ENCODE results near the gene ZFYVE19. TPM values are rescaled to one million over a fixed set of nuclear protein-coding genes. Genes with fewer than 3 reads are reported as not detected.

ZFYVE19 gene
- total and polyA plus RNA-seq, 2 of the 13 experiments (the other 11 are each of a cell fraction or from before 2014, with no cell fraction given): 23.3 to 44.0 TPM

DNA sequence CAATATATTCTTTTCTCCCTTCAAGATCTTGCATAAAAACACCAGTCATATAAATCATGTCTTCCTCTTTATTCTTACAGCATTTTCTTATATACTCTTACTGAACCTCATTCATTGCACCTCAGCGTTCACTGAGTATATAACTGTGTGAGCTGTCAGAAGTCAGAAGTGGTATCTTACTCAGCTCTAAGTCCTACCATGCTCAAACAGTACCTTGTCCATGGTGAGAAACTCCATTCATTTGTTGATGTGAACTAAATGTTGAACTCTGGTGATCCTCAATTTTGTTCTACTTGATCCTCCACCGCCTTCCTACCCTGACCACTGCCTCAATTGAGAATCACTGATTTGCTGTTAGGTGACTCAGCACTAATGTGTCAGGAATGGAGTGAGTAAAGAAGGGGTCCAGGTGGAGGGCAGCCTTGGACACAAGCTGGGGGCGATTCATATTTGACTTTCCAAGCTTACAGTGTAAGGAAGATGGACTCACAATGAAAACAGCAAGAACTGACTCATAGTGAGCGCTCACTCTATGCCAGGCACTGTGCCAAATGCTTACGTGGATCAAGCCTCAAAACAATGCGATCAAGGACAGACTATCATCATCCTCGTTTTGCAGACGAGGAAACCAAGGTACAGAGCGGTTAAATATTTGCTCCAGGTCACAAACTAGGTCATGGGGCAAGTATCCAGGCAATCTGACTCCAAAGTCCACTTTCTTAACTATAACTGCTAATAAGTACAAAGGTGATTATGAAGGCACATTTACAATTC, 13.5 kb upstream of the ZFYVE19 start (continued):
- TF ChIP-seq, protein P1, sequence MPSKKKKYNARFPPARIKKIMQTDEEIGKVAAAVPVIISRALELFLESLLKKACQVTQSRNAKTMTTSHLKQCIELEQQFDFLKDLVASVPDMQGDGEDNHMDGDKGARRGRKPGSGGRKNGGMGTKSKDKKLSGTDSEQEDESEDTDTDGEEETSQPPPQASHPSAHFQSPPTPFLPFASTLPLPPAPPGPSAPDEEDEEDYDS (CRISPR knock-in tag; IDR thresholded peaks at IDR 0.05): no peak; the same call in none of the 2 replicates
- TF ChIP-seq FOXK2 (IDR thresholded peaks at IDR 0.05) (peak; percentile 29; the same call in 1 of the 2 replicates), MIER2 (CRISPR knock-in tag; IDR thresholded peaks at IDR 0.05) (peak; percentile 53; the same call in 1 of the 2 replicates), ZNF138 (CRISPR knock-in tag; IDR thresholded peaks at IDR 0.05; ENCODE audit: low read depth) (no peak), ZKSCAN8 (CRISPR knock-in tag; IDR thresholded peaks at IDR 0.05; ENCODE audit: borderline replicate concordance) (peak; percentile 50; the same call in 1 of the 2 replicates), AGO1 (IDR thresholded peaks at IDR 0.05; ENCODE audit: low read depth, low read length, poor library complexity, severe bottlenecking) (no peak), ZNF441 (CRISPR knock-in tag; IDR thresholded peaks at IDR 0.05; ENCODE audit: borderline replicate concordance) (peak; percentile 33; the same call in 1 of the 2 replicates), RFX5 (IDR thresholded peaks at IDR 0.05; ENCODE audit: low read depth, low read length) (peak; percentile 8; the same call in 1 of the 2 replicates), DMAP1 (CRISPR knock-in tag; IDR thresholded peaks at IDR 0.05) (0 out of 2 replicates have a peak, but pooled peaks have one; percentile 22), ATF7 (IDR thresholded peaks at IDR 0.05) (no peak), ATF7 (CRISPR knock-in tag; IDR thresholded peaks at IDR 0.05) (no peak), TCF7L2 (IDR thresholded peaks at IDR 0.05; ENCODE audit: low read depth, low read length) (no peak), ZC3H13 (CRISPR knock-in tag; IDR thresholded peaks at IDR 0.05) (0 out of 2 replicates have a peak, but pooled peaks have one; percentile 34), PLRG1 (conservative IDR thresholded peaks at IDR 0.05) (no peak), MAFF (IDR thresholded peaks at IDR 0.05; ENCODE audit: low read depth, low read length) (peak; percentile 71), CCAR2 (optimal IDR thresholded peaks at IDR 0.05; ENCODE audit: low read depth, low read length) (no peak), REPIN1 (CRISPR knock-in tag; IDR thresholded peaks at IDR 0.05; ENCODE audit: borderline replicate concordance, low read depth) (no peak), SAP130 (CRISPR knock-in tag; IDR thresholded peaks at IDR 0.05; ENCODE audit: low read depth) (peak; percentile 85)
- TF ChIP-seq, protein P2, sequence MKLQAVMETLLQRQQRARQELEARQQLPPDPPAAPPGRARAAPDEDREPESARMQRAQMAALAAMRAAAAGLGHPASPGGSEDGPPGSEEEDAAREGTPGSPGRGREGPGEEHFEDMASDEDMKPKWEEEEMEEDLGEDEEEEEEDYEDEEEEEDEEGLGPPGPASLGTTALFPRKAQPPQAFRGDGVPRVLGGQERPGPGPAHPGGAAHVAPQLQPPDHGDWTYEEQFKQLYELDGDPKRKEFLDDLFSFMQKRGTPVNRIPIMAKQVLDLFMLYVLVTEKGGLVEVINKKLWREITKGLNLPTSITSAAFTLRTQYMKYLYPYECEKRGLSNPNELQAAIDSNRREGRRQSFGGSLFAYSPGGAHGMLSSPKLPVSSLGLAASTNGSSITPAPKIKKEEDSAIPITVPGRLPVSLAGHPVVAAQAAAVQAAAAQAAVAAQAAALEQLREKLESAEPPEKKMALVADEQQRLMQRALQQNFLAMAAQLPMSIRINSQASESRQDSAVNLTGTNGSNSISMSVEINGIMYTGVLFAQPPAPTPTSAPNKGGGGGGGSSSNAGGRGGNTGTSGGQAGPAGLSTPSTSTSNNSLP (IDR thresholded peaks at IDR 0.05; ENCODE audit: low read depth, low read length): peak; percentile 90
- TF ChIP-seq, protein P3, sequence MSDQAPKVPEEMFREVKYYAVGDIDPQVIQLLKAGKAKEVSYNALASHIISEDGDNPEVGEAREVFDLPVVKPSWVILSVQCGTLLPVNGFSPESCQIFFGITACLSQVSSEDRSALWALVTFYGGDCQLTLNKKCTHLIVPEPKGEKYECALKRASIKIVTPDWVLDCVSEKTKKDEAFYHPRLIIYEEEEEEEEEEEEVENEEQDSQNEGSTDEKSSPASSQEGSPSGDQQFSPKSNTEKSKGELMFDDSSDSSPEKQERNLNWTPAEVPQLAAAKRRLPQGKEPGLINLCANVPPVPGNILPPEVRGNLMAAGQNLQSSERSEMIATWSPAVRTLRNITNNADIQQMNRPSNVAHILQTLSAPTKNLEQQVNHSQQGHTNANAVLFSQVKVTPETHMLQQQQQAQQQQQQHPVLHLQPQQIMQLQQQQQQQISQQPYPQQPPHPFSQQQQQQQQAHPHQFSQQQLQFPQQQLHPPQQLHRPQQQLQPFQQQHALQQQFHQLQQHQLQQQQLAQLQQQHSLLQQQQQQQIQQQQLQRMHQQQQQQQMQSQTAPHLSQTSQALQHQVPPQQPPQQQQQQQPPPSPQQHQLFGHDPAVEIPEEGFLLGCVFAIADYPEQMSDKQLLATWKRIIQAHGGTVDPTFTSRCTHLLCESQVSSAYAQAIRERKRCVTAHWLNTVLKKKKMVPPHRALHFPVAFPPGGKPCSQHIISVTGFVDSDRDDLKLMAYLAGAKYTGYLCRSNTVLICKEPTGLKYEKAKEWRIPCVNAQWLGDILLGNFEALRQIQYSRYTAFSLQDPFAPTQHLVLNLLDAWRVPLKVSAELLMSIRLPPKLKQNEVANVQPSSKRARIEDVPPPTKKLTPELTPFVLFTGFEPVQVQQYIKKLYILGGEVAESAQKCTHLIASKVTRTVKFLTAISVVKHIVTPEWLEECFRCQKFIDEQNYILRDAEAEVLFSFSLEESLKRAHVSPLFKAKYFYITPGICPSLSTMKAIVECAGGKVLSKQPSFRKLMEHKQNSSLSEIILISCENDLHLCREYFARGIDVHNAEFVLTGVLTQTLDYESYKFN (CRISPR knock-in tag; conservative IDR thresholded peaks at IDR 0.05): peak; percentile 94
- TF ChIP-seq, protein P4, sequence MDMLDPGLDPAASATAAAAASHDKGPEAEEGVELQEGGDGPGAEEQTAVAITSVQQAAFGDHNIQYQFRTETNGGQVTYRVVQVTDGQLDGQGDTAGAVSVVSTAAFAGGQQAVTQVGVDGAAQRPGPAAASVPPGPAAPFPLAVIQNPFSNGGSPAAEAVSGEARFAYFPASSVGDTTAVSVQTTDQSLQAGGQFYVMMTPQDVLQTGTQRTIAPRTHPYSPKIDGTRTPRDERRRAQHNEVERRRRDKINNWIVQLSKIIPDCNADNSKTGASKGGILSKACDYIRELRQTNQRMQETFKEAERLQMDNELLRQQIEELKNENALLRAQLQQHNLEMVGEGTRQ (IDR thresholded peaks at IDR 0.05; ENCODE audit: low read depth, low read length): no peak
- TF ChIP-seq, protein P4 (CRISPR knock-in tag; IDR thresholded peaks at IDR 0.05; ENCODE audit: borderline replicate concordance): no peak

Measured in HepG2 (cell line).